ENCODE data around the gene SASH3.
"Not testable (repeated sequence)": the region's sequence is repeated elsewhere in the genome, so short reads cannot be mapped to it uniquely, and the experiment has no call there.

SASH3 gene

GRCh38 chrX:129739578-129739977 is 40.2 kb upstream of the SASH3 start:
- H3K4me3 ChIP-seq (ENCODE audit: insufficient read length, low read depth): no peak overlapping the region
- H3K9ac ChIP-seq (ENCODE audit: insufficient read length, low read depth): no peak overlapping the region
- H3K9me3 ChIP-seq (ENCODE audit: insufficient read depth, low read length): no peaks in the 10 kb centered on the region
- no peaks in the 10 kb centered on the region for H3K4me1 ChIP-seq (ENCODE audit: insufficient read depth, insufficient read length)
- DNase-seq (ENCODE audit: low read depth, low spot score): no peak
- TF ChIP-seq ZNF274 (IDR thresholded peaks at IDR 0.05; ENCODE audit: low read depth, low read length) (no peak), YY1 (IDR thresholded peaks at IDR 0.05; ENCODE audit: insufficient read depth, insufficient read length) (no peak), SUZ12 (IDR thresholded peaks at IDR 0.05; ENCODE audit: extremely low read depth, insufficient read depth, insufficient read length) (no peak)
- H3K36me3 ChIP-seq (ENCODE audit: insufficient read depth, insufficient read length, low read length): no peaks in the 10 kb centered on the region
- no peaks in the 10 kb centered on the region for H3K27me3 ChIP-seq (ENCODE audit: insufficient read depth, insufficient read length)

GRCh38 chrX:129741880-129742758 is 37.6 kb upstream of the SASH3 start:
- H3K9ac ChIP-seq (ENCODE audit: insufficient read length, low read depth): no peak overlapping the region
- H3K9me3 ChIP-seq (ENCODE audit: insufficient read depth, low read length): no peaks in the 10 kb centered on the region
- no peak overlapping the region for H3K4me3 ChIP-seq (ENCODE audit: insufficient read length, low read depth)
- H3K27me3 ChIP-seq (ENCODE audit: insufficient read depth, insufficient read length): no peaks in the 10 kb centered on the region
- H3K36me3 ChIP-seq (ENCODE audit: insufficient read depth, insufficient read length, low read length): no peaks in the 10 kb centered on the region
- DNase-seq (ENCODE audit: low read depth, low spot score): peak; percentile 54
- H3K4me1 ChIP-seq (ENCODE audit: insufficient read depth, insufficient read length): no peaks in the 10 kb centered on the region
- TF ChIP-seq ZNF274 (IDR thresholded peaks at IDR 0.05; ENCODE audit: low read depth, low read length) (no peak), SUZ12 (IDR thresholded peaks at IDR 0.05; ENCODE audit: extremely low read depth, insufficient read depth, insufficient read length) (no peak), YY1 (IDR thresholded peaks at IDR 0.05; ENCODE audit: insufficient read depth, insufficient read length) (no peak)

- not testable (repeated sequence) for H3K9me3 ChIP-seq (ENCODE audit: insufficient read depth, low read length); H3K9ac ChIP-seq (ENCODE audit: insufficient read length, low read depth); DNase-seq (ENCODE audit: low read depth, low spot score); H3K27me3 ChIP-seq (ENCODE audit: insufficient read depth, insufficient read length); H3K4me1 ChIP-seq (ENCODE audit: insufficient read depth, insufficient read length); H3K36me3 ChIP-seq (ENCODE audit: insufficient read depth, insufficient read length, low read length); H3K4me3 ChIP-seq (ENCODE audit: insufficient read length, low read depth)
Measured at GRCh38 chrX:129742759-129743152, 37.0 kb upstream of the SASH3 start.

- Histone ChIP-seq H3K36me3 (ENCODE audit: insufficient read depth, insufficient read length, low read length) (no peaks in the 10 kb centered on the region), H3K4me1 (ENCODE audit: insufficient read depth, insufficient read length) (no peaks in the 10 kb centered on the region), H3K4me3 (ENCODE audit: insufficient read length, low read depth) (no peak overlapping the region), H3K9ac (ENCODE audit: insufficient read length, low read depth) (no peak overlapping the region), H3K27me3 (ENCODE audit: insufficient read depth, insufficient read length) (no peaks in the 10 kb centered on the region), H3K9me3 (ENCODE audit: insufficient read depth, low read length) (no peaks in the 10 kb centered on the region)
- no peak for TF ChIP-seq SUZ12 (IDR thresholded peaks at IDR 0.05; ENCODE audit: extremely low read depth, insufficient read depth, insufficient read length)
- no peak for TF ChIP-seq ZNF274 (IDR thresholded peaks at IDR 0.05; ENCODE audit: low read depth, low read length)
- no peak for TF ChIP-seq YY1 (IDR thresholded peaks at IDR 0.05; ENCODE audit: insufficient read depth, insufficient read length)
- no peak for DNase-seq (ENCODE audit: low read depth, low spot score)
Measured at GRCh38 chrX:129743821-129744220, 35.9 kb upstream of the SASH3 start.

GRCh38 chrX:129744861-129745321 is 34.9 kb upstream of the SASH3 start:
- TF ChIP-seq YY1 (IDR thresholded peaks at IDR 0.05; ENCODE audit: insufficient read depth, insufficient read length) (no peak), ZNF274 (IDR thresholded peaks at IDR 0.05; ENCODE audit: low read depth, low read length) (no peak), SUZ12 (IDR thresholded peaks at IDR 0.05; ENCODE audit: extremely low read depth, insufficient read depth, insufficient read length) (no peak)
- Histone ChIP-seq H3K4me3 (ENCODE audit: insufficient read length, low read depth) (no peak overlapping the region), H3K4me1 (ENCODE audit: insufficient read depth, insufficient read length) (no peaks in the 10 kb centered on the region), H3K9ac (ENCODE audit: insufficient read length, low read depth) (no peak overlapping the region), H3K9me3 (ENCODE audit: insufficient read depth, low read length) (no peaks in the 10 kb centered on the region), H3K36me3 (ENCODE audit: insufficient read depth, insufficient read length, low read length) (no peaks in the 10 kb centered on the region), H3K27me3 (ENCODE audit: insufficient read depth, insufficient read length) (no peaks in the 10 kb centered on the region)
- DNase-seq (ENCODE audit: low read depth, low spot score): no peak

- Histone ChIP-seq H3K4me3 (ENCODE audit: insufficient read length, low read depth) (no peak overlapping the region), H3K4me1 (ENCODE audit: insufficient read depth, insufficient read length) (no peaks in the 10 kb centered on the region), H3K9me3 (ENCODE audit: insufficient read depth, low read length) (no peaks in the 10 kb centered on the region), H3K27me3 (ENCODE audit: insufficient read depth, insufficient read length) (no peaks in the 10 kb centered on the region), H3K9ac (ENCODE audit: insufficient read length, low read depth) (no peak overlapping the region), H3K36me3 (ENCODE audit: insufficient read depth, insufficient read length, low read length) (no peaks in the 10 kb centered on the region)
- DNase-seq (ENCODE audit: low read depth, low spot score): no peak
- TF ChIP-seq YY1 (IDR thresholded peaks at IDR 0.05; ENCODE audit: insufficient read depth, insufficient read length) (no peak), SUZ12 (IDR thresholded peaks at IDR 0.05; ENCODE audit: extremely low read depth, insufficient read depth, insufficient read length) (no peak), ZNF274 (IDR thresholded peaks at IDR 0.05; ENCODE audit: low read depth, low read length) (no peak)
Measured at GRCh38 chrX:129746557-129747470, 32.9 kb upstream of the SASH3 start.

- no peaks in the 10 kb centered on the region for H3K27me3 ChIP-seq (ENCODE audit: insufficient read depth, insufficient read length)
- no peaks in the 10 kb centered on the region for H3K36me3 ChIP-seq (ENCODE audit: insufficient read depth, insufficient read length, low read length)
- no peak overlapping the region for H3K4me3 ChIP-seq (ENCODE audit: insufficient read length, low read depth)
- no peaks in the 10 kb centered on the region for H3K9me3 ChIP-seq (ENCODE audit: insufficient read depth, low read length)
- no peak for TF ChIP-seq ZNF274 (IDR thresholded peaks at IDR 0.05; ENCODE audit: low read depth, low read length)
- no peak for TF ChIP-seq SUZ12 (IDR thresholded peaks at IDR 0.05; ENCODE audit: extremely low read depth, insufficient read depth, insufficient read length)
- no peak for TF ChIP-seq YY1 (IDR thresholded peaks at IDR 0.05; ENCODE audit: insufficient read depth, insufficient read length)
- no peaks in the 10 kb centered on the region for H3K4me1 ChIP-seq (ENCODE audit: insufficient read depth, insufficient read length)
- H3K9ac ChIP-seq (ENCODE audit: insufficient read length, low read depth): no peak overlapping the region
- DNase-seq (ENCODE audit: low read depth, low spot score): no peak
Measured at GRCh38 chrX:129747533-129747932, 32.2 kb upstream of the SASH3 start.

Data from NT2/D1 (cell line).